GM12891 (cell line): ENCODE results near the gene AFMID. TPM values are rescaled to one million over a fixed set of nuclear protein-coding genes. Genes with fewer than 3 reads are reported as not detected.
"Not testable (repeated sequence)": the region's sequence is repeated elsewhere in the genome, so short reads cannot be mapped to it uniquely, and the experiment has no call there.

Experiments used
- DNase-seq: peaks from one replicate; pipeline ENCODE4 v3.0.0; 2011; ENCODE audit warnings: low spot score; ENCODE audit not compliant: insufficient read length
- FAIRE-seq: peaks from 2 replicates; lab custom pipeline; 2011; peaks lifted over from hg19 to GRCh38; lab: Jason Lieb, UNC
- PAX5 ChIP-seq: IDR thresholded peaks from 2 replicates; pipeline ENCODE4 v1.6.1; 2011; ENCODE audit warnings: low read length, moderate library complexity, mild to moderate bottlenecking; ENCODE audit not compliant: insufficient read depth, severe bottlenecking
- POLR2A ChIP-seq: IDR thresholded peaks from 2 replicates; pipeline ENCODE4 v1.6.1; 2011; ENCODE audit warnings: low read depth, low read length, control low read depth
- POLR2AphosphoS5 ChIP-seq: IDR thresholded peaks from 2 replicates; pipeline ENCODE4 v1.6.1; 2011; ENCODE audit warnings: low read depth, low read length, control low read depth
- POU2F2 ChIP-seq: IDR thresholded peaks from 2 replicates; pipeline ENCODE4 v1.6.1; 2011; ENCODE audit warnings: low read depth, mild to moderate bottlenecking, control low read depth, low read length, moderate library complexity
- SPI1 ChIP-seq: IDR thresholded peaks from 2 replicates; pipeline ENCODE4 v1.6.1; 2011; ENCODE audit warnings: low read depth, low read length, control low read depth
- TAF1 ChIP-seq: IDR thresholded peaks from 2 replicates; pipeline ENCODE4 v1.6.1; 2011; ENCODE audit warnings: low read depth, low read length, control low read depth
- polyA plus RNA-seq: library from polyadenylated mRNA; unstranded; fragments of >200 nt; gene quantifications from one replicate; pipeline ENCODE4 v1.2.1, GENCODE V29; 2012; ENCODE audit warnings: low read depth, missing spikeins, inconsistent platforms; ENCODE audit not compliant: missing spikeins

The AFMID gene
- polyA plus RNA-seq, result 38.8 TPM

- DNase-seq, result peak; percentile 99
- FAIRE-seq, result peak; percentile 97
- TF ChIP-seq PAX5 (no peak), SPI1 (no peak), POLR2AphosphoS5 (peak; percentile 75), POLR2A (peak; percentile 89), TAF1 (0 out of 2 replicates have a peak, but pooled peaks have one; percentile 42), POU2F2 (no peak)
Observed at GRCh38 chr17:78186692-78187595, at the start of gene AFMID, which contains the start of gene TK1. AFMID (plus strand) TSS chr17:78187362; CDS start chr17:78187371, 9 bp downstream. TK1 (minus strand) TSS chr17:78187052; CDS start chr17:78186994, 58 bp downstream.

GRCh38 chr17:78137392-78138203 lies 49.6 kb upstream of the AFMID start:
- DNase-seq (no peak), FAIRE-seq (peak; percentile 52)
- TF ChIP-seq TAF1 (no peak), SPI1 (no peak), POU2F2 (no peak), POLR2A (no peak), PAX5 (no peak), POLR2AphosphoS5 (no peak; the same call in 1 of the 2 replicates)

GRCh38 chr17:78138204-78139060 lies 48.7 kb upstream of the AFMID start:
- TF ChIP-seq POLR2A (no peak), PAX5 (no peak), POU2F2 (no peak), TAF1 (no peak), SPI1 (no peak), POLR2AphosphoS5 (no peak)
- FAIRE-seq (no peak), DNase-seq (no peak)

GRCh38 chr17:78139861-78140168 lies 47.3 kb upstream of the AFMID start:
- not testable (repeated sequence) for FAIRE-seq, DNase-seq

GRCh38 chr17:78140169-78141051 lies 46.8 kb upstream of the AFMID start:
- FAIRE-seq, result peak; percentile 97
- 0 out of 2 replicates have a peak, but pooled peaks have one; percentile 35 for TF ChIP-seq SPI1
- no peak for TF ChIP-seq POLR2A
- TF ChIP-seq POLR2AphosphoS5, result peak; percentile 57
- TF ChIP-seq TAF1, result no peak
- no peak for TF ChIP-seq POU2F2
- TF ChIP-seq PAX5, result no peak
- DNase-seq, result peak; percentile 88

GRCh38 chr17:78141437-78142118 lies 45.6 kb upstream of the AFMID start:
- no peak for TF ChIP-seq POU2F2
- TF ChIP-seq PAX5, result no peak
- TF ChIP-seq POLR2AphosphoS5, result no peak
- no peak for TF ChIP-seq POLR2A
- no peak for TF ChIP-seq SPI1
- no peak for TF ChIP-seq TAF1
- FAIRE-seq (no peak), DNase-seq (no peak)

- no peak for DNase-seq
- peak; percentile 26 for FAIRE-seq
- TF ChIP-seq TAF1, result no peak
- TF ChIP-seq SPI1, result no peak
- TF ChIP-seq POLR2AphosphoS5, result no peak
- no peak for TF ChIP-seq POU2F2
- TF ChIP-seq PAX5, result no peak
- no peak for TF ChIP-seq POLR2A
Observed at GRCh38 chr17:78142119-78142861, 44.9 kb upstream of the AFMID start.
